HT1080 (cell line): ENCODE data around the gene FCRL2. TPM values are rescaled to one million over a fixed set of nuclear protein-coding genes. Genes with fewer than 3 reads are reported as not detected.
A peak's percentile ranks its signal among the peaks of the same experiment; 100 is the strongest.

ENCODE experiments used
- DNase-seq: peaks from one replicate; pipeline ENCODE4 v3.0.0-alpha.2; 2015; ENCODE audit warnings: low read depth
- polyA plus RNA-seq, 2 experiments: library from polyadenylated mRNA; depleted of rRNA; stranded (reverse); fragments of >200 nt; gene quantifications; 2 replicates each; pipeline ENCODE4 v1.2.3, GENCODE V29; 2015
- total RNA-seq: library from RNA; depleted of rRNA; stranded (reverse); fragments of >200 nt; shearing (Covaris generic); gene quantifications from 2 replicates; pipeline ENCODE4 v1.2.3, GENCODE V29; 2014; rRNA removed

FCRL2 gene
- total RNA-seq: not detected in 2 replicates
- not detected in 2 replicates for polyA plus RNA-seq (2015; cell fraction: cytosol; rRNA removed)
- polyA plus RNA-seq (2015; cell fraction: nucleus; rRNA removed): not detected in 2 replicates

- DNase-seq: no peak
Measured at GRCh38 chr1:157776971-157777391, at the start of gene FCRL2. FCRL2 (minus strand) TSS chr1:157777132; CDS start chr1:157777073, 59 bp downstream.

GRCh38 chr1:157820299-157820698 is 43.4 kb upstream of the FCRL2 start:
- DNase-seq: no peak

GRCh38 chr1:157819896-157820295 is 43.0 kb upstream of the FCRL2 start, which contains the start of gene FCRL1:
FCRL1 (minus strand) TSS chr1:157820120; CDS start chr1:157820037, 83 bp downstream.
- no peak for DNase-seq

- DNase-seq: no peak
Measured at GRCh38 chr1:157819215-157819614, 42.3 kb upstream of the FCRL2 start.

- no peak for DNase-seq
Measured at GRCh38 chr1:157813269-157813668, 36.3 kb upstream of the FCRL2 start.

- no peak for DNase-seq
Measured at GRCh38 chr1:157806431-157807149, 29.7 kb upstream of the FCRL2 start.

GRCh38 chr1:157803851-157804250 is 26.9 kb upstream of the FCRL2 start:
- peak; percentile 6 for DNase-seq

GRCh38 chr1:157799996-157800395 is 23.1 kb upstream of the FCRL2 start:
- DNase-seq: no peak

- peak; percentile 64 for DNase-seq
Measured at GRCh38 chr1:157798211-157798610, 21.3 kb upstream of the FCRL2 start.

GRCh38 chr1:157785248-157785647 is 8.3 kb upstream of the FCRL2 start:
- no peak for DNase-seq

GRCh38 chr1:157784801-157785200 is 7.9 kb upstream of the FCRL2 start:
- no peak for DNase-seq

GRCh38 chr1:157782931-157783330 is 6.0 kb upstream of the FCRL2 start:
- DNase-seq: no peak

GRCh38 chr1:157781048-157781447 is 4.1 kb upstream of the FCRL2 start:
- no peak for DNase-seq

GRCh38 chr1:157775101-157775870 is 1.6 kb downstream of the FCRL2 start:
- no peak for DNase-seq

- DNase-seq: no peak
Measured at GRCh38 chr1:157774412-157774811, 2.5 kb downstream of the FCRL2 start.

- DNase-seq: no peak
Measured at GRCh38 chr1:157773493-157774350, 3.2 kb downstream of the FCRL2 start.

- DNase-seq: peak; percentile 74
Measured at GRCh38 chr1:157771661-157772425, 5.1 kb downstream of the FCRL2 start.

GRCh38 chr1:157770442-157771043 is 6.4 kb downstream of the FCRL2 start:
- DNase-seq: no peak

- DNase-seq: no peak
Measured at GRCh38 chr1:157766792-157767191, 10.1 kb downstream of the FCRL2 start.

GRCh38 chr1:157758018-157758417 is 18.9 kb downstream of the FCRL2 start:
- no peak for DNase-seq
